ENCODE measurements around the gene STXBP1. TPM values are rescaled to one million over a fixed set of nuclear protein-coding genes. Genes with fewer than 3 reads are reported as not detected.

The STXBP1 gene
- total and polyA plus RNA-seq, 2 of the 13 experiments (the other 11 are each of a cell fraction or from before 2014, with no cell fraction given), result 2.9 TPM

GRCh38 chr9:127611899-127612790 lies at the start of gene STXBP1 (continued):
- 0 out of 2 replicates have a peak, but pooled peaks have one; percentile 6 for TF ChIP-seq GATAD2A (CRISPR knock-in tag; IDR thresholded peaks at IDR 0.05)
- 0 out of 2 replicates have a peak, but pooled peaks have one; percentile 37 for TF ChIP-seq ATF7-NPFF (CRISPR knock-in tag; IDR thresholded peaks at IDR 0.05; ENCODE audit: low read depth)
- 0 out of 2 replicates have a peak, but pooled peaks have one; percentile 39 for TF ChIP-seq NR0B2 (CRISPR knock-in tag; IDR thresholded peaks at IDR 0.05)
- peak; percentile 49; the same call in 1 of the 2 replicates for TF ChIP-seq SP2 (CRISPR knock-in tag; IDR thresholded peaks at IDR 0.05)
- no peak for TF ChIP-seq MTERF4 (CRISPR knock-in tag; IDR thresholded peaks at IDR 0.05)
- 0 out of 2 replicates have a peak, but pooled peaks have one; percentile 70 for TF ChIP-seq ZNF724P (CRISPR knock-in tag; IDR thresholded peaks at IDR 0.05; ENCODE audit: borderline replicate concordance)
- peak; percentile 51 for TF ChIP-seq SAP130 (CRISPR knock-in tag; IDR thresholded peaks at IDR 0.05; ENCODE audit: low read depth)
- TF ChIP-seq ZNF180 (CRISPR knock-in tag; IDR thresholded peaks at IDR 0.05; ENCODE audit: borderline replicate concordance, low read depth), result no peak
- peak; percentile 69 for TF ChIP-seq POLR2AphosphoS5 (IDR thresholded peaks at IDR 0.05; ENCODE audit: low read depth, low read length)
- peak; percentile 85 for TF ChIP-seq UBTF (CRISPR knock-in tag; IDR thresholded peaks at IDR 0.05)
- TF ChIP-seq ZNF253 (CRISPR knock-in tag; IDR thresholded peaks at IDR 0.05; ENCODE audit: borderline replicate concordance), result peak; percentile 62; the same call in 1 of the 2 replicates
- peak; percentile 56 for TF ChIP-seq ZNF574 (CRISPR knock-in tag; IDR thresholded peaks at IDR 0.05)

All from HepG2 (cell line).